C4-2B (cell line): ENCODE measurements around the gene BPIFB6.

ENCODE experiments used
- CTCF ChIP-seq: fragments of 450-650 bp; conservative IDR thresholded peaks from 2 replicates; pipeline ENCODE4 v1.5.1; 2017; ENCODE audit warnings: mild to moderate bottlenecking
- ZFX ChIP-seq: fragments of 450-650 bp; IDR thresholded peaks from 2 replicates; pipeline ENCODE4 v1.6.1; 2017

GRCh38 chr20:33005132-33005566 is 26.3 kb upstream of the BPIFB6 start:
- no peak; the same call in 1 of the 2 replicates for TF ChIP-seq CTCF
- no peak for TF ChIP-seq ZFX
